Posterior vena cava (tissue), 2 donors: ENCODE measurements around the gene ANKRD6. TPM values are rescaled to one million over a fixed set of nuclear protein-coding genes. Genes with fewer than 3 reads are reported as not detected.
A peak's percentile ranks its signal among the peaks of the same experiment; 100 is the strongest.

ENCODE experiments used
- DNase-seq: peaks from one replicate; pipeline ENCODE4 v3.0.0-alpha.2; 2020; ENCODE audit warnings: low spot score
- intact Hi-C, 2 donors: fragments of 100-400 bp; cut with DNase I; formaldehyde crosslinking; loops; one replicate each; pipeline versions ENCODE4 v1.14.1 to v1.14.2; 2022 to 2023
- total RNA-seq, 2 donors: library from RNA; stranded (reverse); fragmentation: NEBNext Ultra II Directional; extraction: Animal tissue kit (Norgen Biotek cat#: 25700); gene quantifications; one replicate each; pipeline ENCODE4 v1.2.1, GENCODE V29; 2021
- donor health status: DM: yes; HTN: yes; CAD: no.
- donor health status: DM: yes; HTN: yes; CAD: no.

The ANKRD6 gene
- total RNA-seq, 2 donors from 2014 or later: 14.6 to 16.0 TPM

GRCh38 chr6:89575562-89575960 is 142.6 kb downstream of the ANKRD6 start:
- intact Hi-C loops: no loop called here
- no peak for DNase-seq

GRCh38 chr6:89580997-89581666 is 148.2 kb downstream of the ANKRD6 start:
- intact Hi-C loops: no loop called here
- DNase-seq: no peak

- no peak for DNase-seq
- intact Hi-C loops: no loop called here
These were observed 148.7 kb downstream of the ANKRD6 start for GRCh38 chr6:89581689-89582088.

- intact Hi-C loops: no loop called here
- no peak for DNase-seq
These were observed 149.8 kb downstream of the ANKRD6 start for GRCh38 chr6:89582669-89583325.

- intact Hi-C loops: no loop called here
- DNase-seq: no peak
These were observed 150.6 kb downstream of the ANKRD6 start for GRCh38 chr6:89583559-89583958.

- no peak for DNase-seq
- intact Hi-C loops: no loop called here
These were observed 151.6 kb downstream of the ANKRD6 start for GRCh38 chr6:89584539-89584938.

- no peak for DNase-seq
- intact Hi-C loops: no loop called here
These were observed 152.2 kb downstream of the ANKRD6 start for GRCh38 chr6:89585154-89585553.

GRCh38 chr6:89589297-89590025 is 156.5 kb downstream of the ANKRD6 start:
- no peak for DNase-seq
- intact Hi-C loops: no loop called here

GRCh38 chr6:89590133-89590532 is 157.2 kb downstream of the ANKRD6 start:
- intact Hi-C loops: no loop called here
- DNase-seq: no peak

- intact Hi-C loops: no loop called here
- DNase-seq: no peak
These were observed 158.8 kb downstream of the ANKRD6 start for GRCh38 chr6:89591745-89592144.

GRCh38 chr6:89596056-89596455 is 163.1 kb downstream of the ANKRD6 start:
- no peak for DNase-seq
- intact Hi-C loops: no loop called here

- DNase-seq: no peak
- intact Hi-C loops: no loop called here
These were observed 163.5 kb downstream of the ANKRD6 start for GRCh38 chr6:89596484-89596883.

GRCh38 chr6:89597372-89597771 is 164.4 kb downstream of the ANKRD6 start:
- DNase-seq: no peak
- intact Hi-C loops: no loop called here

GRCh38 chr6:89597988-89598387 is 165.0 kb downstream of the ANKRD6 start:
- no peak for DNase-seq
- intact Hi-C loops: no loop called here

GRCh38 chr6:89599727-89600126 is 166.8 kb downstream of the ANKRD6 start:
- intact Hi-C loops: loop anchor here in 1 of 2 donors (10.0 kb wide), 1 partner anchor 165 kb away; the partner anchor contains the start of gene ANKRD6
- DNase-seq: no peak

- DNase-seq: no peak
- intact Hi-C loops: loop anchor here in 1 of 2 donors (10.0 kb wide), 1 partner anchor 167 kb away; the partner anchor contains the start of gene ANKRD6
These were observed 169.2 kb downstream of the ANKRD6 start for GRCh38 chr6:89602166-89602565.

GRCh38 chr6:89604653-89605052 is 171.7 kb downstream of the ANKRD6 start:
- intact Hi-C loops: loop anchor here in 1 of 2 donors (10.0 kb wide), 1 partner anchor 170 kb away; the partner anchor contains the start of gene ANKRD6
- no peak for DNase-seq

- DNase-seq: no peak
- intact Hi-C loops: loop anchor here in 1 of 2 donors (10.0 kb wide), 1 partner anchor 171 kb away; the partner anchor contains the start of gene ANKRD6
These were observed 172.9 kb downstream of the ANKRD6 start for GRCh38 chr6:89605861-89606260.

GRCh38 chr6:89610149-89610642 is 177.2 kb downstream of the ANKRD6 start:
- peak; percentile 87 for DNase-seq
- intact Hi-C loops: loop anchor here in 1 of 2 donors (2.0 kb wide), 1 partner anchor 177 kb away; the partner anchor contains the start of gene ANKRD6

GRCh38 chr6:89611666-89612065 is 178.7 kb downstream of the ANKRD6 start:
- no peak for DNase-seq
- intact Hi-C loops: loop anchor here in 1 of 2 donors (2.0 kb wide), 1 partner anchor 179 kb away; the partner anchor contains the start of gene ANKRD6
